Neuron (in vitro differentiated cells): ENCODE data around the gene MOB3B.

ENCODE experiments used
- H2AFZ ChIP-seq: one replicate; pipeline ENCODE4 v1.6.1; 2013; ENCODE audit warnings: low read depth, mild to moderate bottlenecking, inconsistent platforms, low read length, moderate library complexity
- H3K27me3 ChIP-seq: one replicate; pipeline ENCODE4 v1.6.1; 2013; ENCODE audit warnings: low read length; ENCODE audit not compliant: insufficient read depth
- H3K36me3 ChIP-seq: one replicate; pipeline ENCODE4 v1.6.1; 2013; ENCODE audit warnings: low read length; ENCODE audit not compliant: insufficient read depth
- H3K4me1 ChIP-seq: one replicate; pipeline ENCODE4 v1.6.1; 2013; ENCODE audit warnings: low read length; ENCODE audit not compliant: insufficient read depth
- H3K4me3 ChIP-seq: 2 replicates; pipeline ENCODE4 v1.5.1; 2013; ENCODE audit warnings: mild to moderate bottlenecking, low read length, moderate library complexity
- H3K9me3 ChIP-seq: one replicate; pipeline ENCODE4 v1.6.1; 2013; ENCODE audit warnings: low read length

MOB3B gene

GRCh38 chr9:27338527-27338903 lies 191.1 kb downstream of the MOB3B start:
- Histone ChIP-seq H2AFZ (no peak overlapping the region), H3K36me3 (peaks cover 3% of the 10 kb centered on the region), H3K9me3 (no peaks in the 10 kb centered on the region), H3K4me1 (peaks cover 23% of the 10 kb centered on the region), H3K27me3 (no peaks in the 10 kb centered on the region), H3K4me3 (no peak overlapping the region)

GRCh38 chr9:27337833-27338526 lies 191.6 kb downstream of the MOB3B start:
- no peak overlapping the region for H2AFZ ChIP-seq
- no peaks in the 10 kb centered on the region for H3K27me3 ChIP-seq
- H3K9me3 ChIP-seq, result no peaks in the 10 kb centered on the region
- peaks cover 3% of the 10 kb centered on the region for H3K36me3 ChIP-seq
- peaks cover 26% of the 10 kb centered on the region for H3K4me1 ChIP-seq
- H3K4me3 ChIP-seq, result no peak overlapping the region

- Histone ChIP-seq H3K4me3 (no peak overlapping the region), H3K4me1 (peaks cover 26% of the 10 kb centered on the region), H3K9me3 (no peaks in the 10 kb centered on the region), H3K27me3 (no peaks in the 10 kb centered on the region), H2AFZ (no peak overlapping the region), H3K36me3 (peaks cover 3% of the 10 kb centered on the region)
These were observed 192.4 kb downstream of the MOB3B start for GRCh38 chr9:27337236-27337635.

GRCh38 chr9:27336829-27337228 lies 192.8 kb downstream of the MOB3B start:
- Histone ChIP-seq H3K4me3 (no peak overlapping the region), H3K4me1 (peaks cover 24% of the 10 kb centered on the region), H3K27me3 (no peaks in the 10 kb centered on the region), H3K9me3 (no peaks in the 10 kb centered on the region), H3K36me3 (peaks cover 3% of the 10 kb centered on the region), H2AFZ (no peak overlapping the region)

GRCh38 chr9:27336126-27336525 lies 193.5 kb downstream of the MOB3B start:
- Histone ChIP-seq H3K4me3 (no peak overlapping the region), H3K9me3 (no peaks in the 10 kb centered on the region)

GRCh38 chr9:27335075-27335474 lies 194.5 kb downstream of the MOB3B start:
- H3K36me3 ChIP-seq, result peaks cover 4% of the 10 kb centered on the region
- peaks cover 7% of the 10 kb centered on the region for H3K4me1 ChIP-seq
- no peaks in the 10 kb centered on the region for H3K9me3 ChIP-seq
- H2AFZ ChIP-seq, result no peak overlapping the region
- H3K4me3 ChIP-seq, result no peak overlapping the region
- H3K27me3 ChIP-seq, result no peaks in the 10 kb centered on the region

More at GRCh38 chr9:27336126-27336525, 193.5 kb downstream of the MOB3B start:
- peaks cover 3% of the 10 kb centered on the region for H3K36me3 ChIP-seq
- no peaks in the 10 kb centered on the region for H3K27me3 ChIP-seq
- no peak overlapping the region for H2AFZ ChIP-seq
- peaks cover 17% of the 10 kb centered on the region for H3K4me1 ChIP-seq

GRCh38 chr9:27333241-27334052 lies 196.2 kb downstream of the MOB3B start:
- H3K27me3 ChIP-seq, result no peaks in the 10 kb centered on the region
- H3K4me3 ChIP-seq, result no peak overlapping the region
- peaks cover 9% of the 10 kb centered on the region for H3K36me3 ChIP-seq
- H3K9me3 ChIP-seq, result no peaks in the 10 kb centered on the region
- no peak overlapping the region for H2AFZ ChIP-seq
- peaks cover 10% of the 10 kb centered on the region for H3K4me1 ChIP-seq

- no peaks in the 10 kb centered on the region for H3K9me3 ChIP-seq
- peaks cover 10% of the 10 kb centered on the region for H3K4me1 ChIP-seq
- no peaks in the 10 kb centered on the region for H3K27me3 ChIP-seq
These were observed 198.2 kb downstream of the MOB3B start for GRCh38 chr9:27331393-27331792.

GRCh38 chr9:27329291-27329690 lies 200.3 kb downstream of the MOB3B start:
- Histone ChIP-seq H3K36me3 (peaks cover 7% of the 10 kb centered on the region), H2AFZ (no peak overlapping the region), H3K9me3 (peaks cover 4% of the 10 kb centered on the region), H3K4me3 (no peak overlapping the region), H3K27me3 (no peaks in the 10 kb centered on the region), H3K4me1 (peaks cover 10% of the 10 kb centered on the region)

More at GRCh38 chr9:27331393-27331792, 198.2 kb downstream of the MOB3B start:
- Histone ChIP-seq H3K4me3 (no peak overlapping the region), H3K36me3 (peaks cover 7% of the 10 kb centered on the region), H2AFZ (no peak overlapping the region)

- H3K36me3 ChIP-seq, result peaks cover 7% of the 10 kb centered on the region
These were observed 201.1 kb downstream of the MOB3B start for GRCh38 chr9:27328483-27328882.

GRCh38 chr9:27311184-27311583 lies 218.4 kb downstream of the MOB3B start:
- Histone ChIP-seq H2AFZ (no peak overlapping the region), H3K36me3 (no peaks in the 10 kb centered on the region), H3K4me3 (no peak overlapping the region), H3K27me3 (no peaks in the 10 kb centered on the region), H3K4me1 (no peaks in the 10 kb centered on the region), H3K9me3 (no peaks in the 10 kb centered on the region)

More at GRCh38 chr9:27328483-27328882, 201.1 kb downstream of the MOB3B start:
- peaks cover 6% of the 10 kb centered on the region for H3K4me1 ChIP-seq
- H3K4me3 ChIP-seq, result no peak overlapping the region
- H3K27me3 ChIP-seq, result no peaks in the 10 kb centered on the region
- H3K9me3 ChIP-seq, result peaks cover 4% of the 10 kb centered on the region
- no peak overlapping the region for H2AFZ ChIP-seq

- H3K4me3 ChIP-seq, result no peak overlapping the region
- no peaks in the 10 kb centered on the region for H3K36me3 ChIP-seq
- no peaks in the 10 kb centered on the region for H3K4me1 ChIP-seq
- no peaks in the 10 kb centered on the region for H3K9me3 ChIP-seq
- H3K27me3 ChIP-seq, result no peaks in the 10 kb centered on the region
- no peak overlapping the region for H2AFZ ChIP-seq
These were observed 219.0 kb downstream of the MOB3B start for GRCh38 chr9:27310582-27310981.

- no peaks in the 10 kb centered on the region for H3K36me3 ChIP-seq
- no peak overlapping the region for H2AFZ ChIP-seq
- no peak overlapping the region for H3K4me3 ChIP-seq
- no peaks in the 10 kb centered on the region for H3K27me3 ChIP-seq
- no peaks in the 10 kb centered on the region for H3K9me3 ChIP-seq
- no peaks in the 10 kb centered on the region for H3K4me1 ChIP-seq
These were observed 220.8 kb downstream of the MOB3B start for GRCh38 chr9:27308691-27309390.
